Natural killer cell treated with Interleukin-12 subunit alpha and Interleukin-12 subunit beta and Interleukin-15 and Interleukin-18, amount 100 ng/mL, for 72 hours (primary cell): Measurements from ENCODE around the gene OXT. TPM values are rescaled to one million over a fixed set of nuclear protein-coding genes. Genes with fewer than 3 reads are reported as not detected.
"Not testable (repeated sequence)": the region's sequence is repeated elsewhere in the genome, so short reads cannot be mapped to it uniquely, and the experiment has no call there.

Source experiments
- ATAC-seq, 2 donors: fragments of 150-1000 bp; cut with Tn5 transposase in 1 of 2; sonication (Bioruptor Pico), chemical (Tn5 transposase) in 1 of 2; 2 replicates each; pipeline ENCODE4 v1.10.0; 2021
- DNase-seq: peaks from one replicate; pipeline ENCODE4 v3.0.0; 2022; ENCODE audit warnings: low spot score
- H3K27ac Mint-ChIP-seq, 2 donors: 1 replicate in 1 of 2; 2 replicates in 1 of 2; pipeline ENCODE4 v1.8.0; 2022; ENCODE audit warnings: mixed read lengths in 2 of 2, mild to moderate bottlenecking in 1 of 2, moderate library complexity in 1 of 2
- H3K27me3 Mint-ChIP-seq, 2 donors: 1 replicate in 1 of 2; 2 replicates in 1 of 2; pipeline ENCODE4 v1.8.0; 2022; ENCODE audit warnings: mixed read lengths in 2 of 2
- H3K36me3 Mint-ChIP-seq: one replicate; pipeline ENCODE4 v1.8.0; 2022; ENCODE audit warnings: mixed read lengths
- H3K4me1 Mint-ChIP-seq, 2 donors: 1 replicate in 1 of 2; 2 replicates in 1 of 2; pipeline ENCODE4 v1.8.0; 2022; ENCODE audit warnings: low read depth in 2 of 2, mixed read lengths in 2 of 2, mild to moderate bottlenecking in 1 of 2
- H3K4me3 Mint-ChIP-seq: one replicate; pipeline ENCODE4 v1.8.0; 2022; ENCODE audit warnings: mixed read lengths
- H3K9me3 Mint-ChIP-seq: 2 replicates; pipeline ENCODE4 v1.8.0; 2022; ENCODE audit warnings: mixed read lengths
- total RNA-seq, 2 donors: library from RNA; stranded (reverse); gene quantifications; one replicate each; pipeline ENCODE4 v1.2.3, GENCODE V29; 2022

OXT gene
- total RNA-seq, 2 donors from 2014 or later: not detected

GRCh38 chr20:3068986-3069900, 2.2 kb upstream of the OXT start:
- Mint-ChIP-seq H3K9me3 (no peaks in the 10 kb centered on the region), H3K36me3 (no peaks in the 10 kb centered on the region), H3K27ac (no peak overlapping the region), H3K27me3 (peaks cover 8% of the 10 kb centered on the region in 2 donors), H3K4me1 (peaks cover 9 to 11% of the 10 kb centered on the region in 2 donors), H3K4me3 (no peak overlapping the region)
- DNase-seq (no peak), ATAC-seq (peak in 1 of 2 donors; percentile 33)

- H3K9me3 Mint-ChIP-seq: no peaks in the 10 kb centered on the region
- peaks cover 8% of the 10 kb centered on the region in 2 donors for H3K27me3 Mint-ChIP-seq
- no peaks in the 10 kb centered on the region for H3K36me3 Mint-ChIP-seq
- ATAC-seq (no peak), DNase-seq (no peak)
- H3K27ac Mint-ChIP-seq: no peak overlapping the region
- H3K4me3 Mint-ChIP-seq: peak overlapping the region; percentile 77
- H3K4me1 Mint-ChIP-seq: peaks cover 9 to 11% of the 10 kb centered on the region in 2 donors
These were observed 695 bp upstream of the OXT start for GRCh38 chr20:3070725-3071124.

GRCh38 chr20:3071266-3071609, 182 bp upstream of the OXT start:
- ATAC-seq: no peak
- no peak for DNase-seq
- no peaks in the 10 kb centered on the region for H3K36me3 Mint-ChIP-seq
- H3K27me3 Mint-ChIP-seq: peaks cover 8% of the 10 kb centered on the region in 2 donors
- H3K27ac Mint-ChIP-seq: no peak overlapping the region
- peaks cover 9 to 11% of the 10 kb centered on the region in 2 donors for H3K4me1 Mint-ChIP-seq
- H3K4me3 Mint-ChIP-seq: peak overlapping the region; percentile 77
- H3K9me3 Mint-ChIP-seq: no peaks in the 10 kb centered on the region

GRCh38 chr20:3072530-3073250, 1.3 kb downstream of the OXT start:
- Mint-ChIP-seq H3K36me3 (no peaks in the 10 kb centered on the region), H3K9me3 (no peaks in the 10 kb centered on the region), H3K4me3 (peak overlapping the region; percentile 60), H3K27ac (no peak overlapping the region), H3K27me3 (peaks cover 8 to 10% of the 10 kb centered on the region in 2 donors), H3K4me1 (peaks cover 12 to 18% of the 10 kb centered on the region in 2 donors)
- ATAC-seq: no peak
- no peak for DNase-seq

GRCh38 chr20:3073251-3073643, 1.8 kb downstream of the OXT start:
- H3K9me3 Mint-ChIP-seq, H3K36me3 Mint-ChIP-seq, H3K27ac Mint-ChIP-seq, ATAC-seq, H3K4me3 Mint-ChIP-seq, DNase-seq: not testable (repeated sequence)
- peaks cover 8 to 13% of the 10 kb centered on the region in 2 donors for H3K27me3 Mint-ChIP-seq
- H3K4me1 Mint-ChIP-seq: peaks cover 15 to 20% of the 10 kb centered on the region in 2 donors

GRCh38 chr20:3074812-3075211, 3.4 kb downstream of the OXT start:
- no peak overlapping the region for H3K4me3 Mint-ChIP-seq
- H3K36me3 Mint-ChIP-seq: no peaks in the 10 kb centered on the region
- H3K4me1 Mint-ChIP-seq: peaks cover 15 to 16% of the 10 kb centered on the region in 2 donors
- no peaks in the 10 kb centered on the region for H3K9me3 Mint-ChIP-seq
- peaks cover 15 to 20% of the 10 kb centered on the region in 2 donors for H3K27me3 Mint-ChIP-seq
- H3K27ac Mint-ChIP-seq: no peak overlapping the region
- DNase-seq: no peak
- ATAC-seq: no peak

GRCh38 chr20:3075315-3075714, 3.9 kb downstream of the OXT start:
- Mint-ChIP-seq H3K4me1 (peaks cover 15 to 16% of the 10 kb centered on the region in 2 donors), H3K27me3 (peaks cover 17 to 22% of the 10 kb centered on the region in 2 donors)
- H3K36me3 Mint-ChIP-seq, H3K27ac Mint-ChIP-seq, DNase-seq, H3K4me3 Mint-ChIP-seq, ATAC-seq, H3K9me3 Mint-ChIP-seq: not testable (repeated sequence)

GRCh38 chr20:3077618-3078134, 6.3 kb downstream of the OXT start:
- no peaks in the 10 kb centered on the region for H3K36me3 Mint-ChIP-seq
- DNase-seq (no peak), ATAC-seq (peak in 1 of 2 donors; percentile 63)
- H3K27me3 Mint-ChIP-seq: peaks cover 29 to 35% of the 10 kb centered on the region in 2 donors
- H3K27ac Mint-ChIP-seq: no peak overlapping the region
- H3K4me3 Mint-ChIP-seq: peak overlapping the region; percentile 12
- H3K9me3 Mint-ChIP-seq: no peaks in the 10 kb centered on the region
- H3K4me1 Mint-ChIP-seq: peaks cover 6 to 14% of the 10 kb centered on the region in 2 donors

GRCh38 chr20:3080939-3081388, 9.5 kb downstream of the OXT start:
- no peak for DNase-seq
- no peak overlapping the region for H3K27ac Mint-ChIP-seq
- no peak for ATAC-seq
- H3K27me3 Mint-ChIP-seq: peaks cover 40 to 48% of the 10 kb centered on the region in 2 donors
- H3K4me1 Mint-ChIP-seq: peaks cover 6 to 14% of the 10 kb centered on the region in 2 donors
- no peak overlapping the region for H3K4me3 Mint-ChIP-seq
- no peaks in the 10 kb centered on the region for H3K36me3 Mint-ChIP-seq
- no peaks in the 10 kb centered on the region for H3K9me3 Mint-ChIP-seq

GRCh38 chr20:3081641-3082040, 10.2 kb downstream of the OXT start:
- Mint-ChIP-seq H3K36me3 (no peaks in the 10 kb centered on the region), H3K9me3 (no peaks in the 10 kb centered on the region), H3K27ac (no peak overlapping the region), H3K27me3 (peaks cover 40 to 48% of the 10 kb centered on the region in 2 donors), H3K4me1 (peaks cover 6 to 13% of the 10 kb centered on the region in 2 donors), H3K4me3 (no peak overlapping the region)
- no peak for DNase-seq
- ATAC-seq: no peak

- Mint-ChIP-seq H3K27me3 (peaks cover 40 to 48% of the 10 kb centered on the region in 2 donors), H3K27ac (no peak overlapping the region), H3K4me1 (peaks cover 5 to 9% of the 10 kb centered on the region in 2 donors), H3K9me3 (no peaks in the 10 kb centered on the region), H3K36me3 (no peaks in the 10 kb centered on the region), H3K4me3 (peak overlapping the region; percentile 17)
- ATAC-seq (peak; percentile 34 to 36), DNase-seq (no peak)
These were observed 11.0 kb downstream of the OXT start for GRCh38 chr20:3082306-3082951.

- Mint-ChIP-seq H3K27ac (no peak overlapping the region), H3K36me3 (no peaks in the 10 kb centered on the region), H3K9me3 (no peaks in the 10 kb centered on the region), H3K4me1 (peaks cover 0 to 4% of the 10 kb centered on the region in 2 donors), H3K27me3 (peaks cover 37 to 49% of the 10 kb centered on the region in 2 donors), H3K4me3 (peak overlapping the region; percentile 38)
- ATAC-seq (peak; percentile 12 to 18), DNase-seq (no peak)
These were observed 11.8 kb downstream of the OXT start for GRCh38 chr20:3082955-3083952.
